ENCODE measurements around the gene TRIM15.

The TRIM15 gene

DNA sequence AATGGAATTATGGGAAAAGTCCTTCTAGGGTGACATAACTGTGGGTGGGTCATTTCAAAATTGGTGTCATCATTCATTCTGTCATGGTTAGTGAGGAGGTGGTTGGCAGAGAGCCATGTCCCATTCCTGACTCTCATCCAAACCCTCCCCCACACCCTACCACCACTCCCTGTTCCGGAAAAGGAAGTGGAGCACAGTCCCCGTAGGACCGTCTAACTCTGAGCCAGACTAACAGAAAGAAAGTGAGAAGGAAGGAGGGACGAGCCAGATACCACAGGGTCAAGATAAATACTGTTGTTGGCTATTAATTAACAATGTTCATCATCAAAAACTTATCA is 7.1 kb upstream of the TRIM15 start:
- no peak overlapping the region for H3K4me3 ChIP-seq (ENCODE audit: low read depth, low read length)
- DNase-seq (ENCODE audit: low read depth), result no peak
- in situ Hi-C loops (cut with HindIII; ENCODE audit: low sequenced_read_pairs), result no loop called here
- TF ChIP-seq, protein P1, sequence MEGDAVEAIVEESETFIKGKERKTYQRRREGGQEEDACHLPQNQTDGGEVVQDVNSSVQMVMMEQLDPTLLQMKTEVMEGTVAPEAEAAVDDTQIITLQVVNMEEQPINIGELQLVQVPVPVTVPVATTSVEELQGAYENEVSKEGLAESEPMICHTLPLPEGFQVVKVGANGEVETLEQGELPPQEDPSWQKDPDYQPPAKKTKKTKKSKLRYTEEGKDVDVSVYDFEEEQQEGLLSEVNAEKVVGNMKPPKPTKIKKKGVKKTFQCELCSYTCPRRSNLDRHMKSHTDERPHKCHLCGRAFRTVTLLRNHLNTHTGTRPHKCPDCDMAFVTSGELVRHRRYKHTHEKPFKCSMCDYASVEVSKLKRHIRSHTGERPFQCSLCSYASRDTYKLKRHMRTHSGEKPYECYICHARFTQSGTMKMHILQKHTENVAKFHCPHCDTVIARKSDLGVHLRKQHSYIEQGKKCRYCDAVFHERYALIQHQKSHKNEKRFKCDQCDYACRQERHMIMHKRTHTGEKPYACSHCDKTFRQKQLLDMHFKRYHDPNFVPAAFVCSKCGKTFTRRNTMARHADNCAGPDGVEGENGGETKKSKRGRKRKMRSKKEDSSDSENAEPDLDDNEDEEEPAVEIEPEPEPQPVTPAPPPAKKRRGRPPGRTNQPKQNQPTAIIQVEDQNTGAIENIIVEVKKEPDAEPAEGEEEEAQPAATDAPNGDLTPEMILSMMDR (IDR thresholded peaks at IDR 0.05; ENCODE audit: low read depth, low read length, missing control alignments), result no peak

DNA sequence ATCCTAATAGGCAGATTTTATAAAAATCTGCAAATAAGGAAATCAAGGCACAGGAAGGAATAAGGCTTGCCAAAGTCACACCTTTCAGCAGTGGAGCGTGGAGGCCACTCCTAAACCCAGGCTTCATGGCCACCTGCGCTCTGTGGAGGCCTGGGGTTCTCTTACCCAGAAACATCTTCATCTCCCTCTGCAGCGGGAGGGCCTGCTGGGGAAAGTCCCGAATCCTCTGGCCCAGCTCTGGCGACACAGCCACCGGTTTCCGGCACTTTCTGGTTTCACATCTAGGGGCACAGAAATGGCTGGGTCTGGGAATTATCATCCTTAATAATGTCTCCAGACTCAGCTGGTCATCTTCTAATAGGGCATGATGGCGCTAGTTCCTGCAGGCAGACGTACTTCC is 6.6 kb upstream of the TRIM15 start:
- TF ChIP-seq, protein P1 (IDR thresholded peaks at IDR 0.05; ENCODE audit: low read depth, low read length, missing control alignments), result no peak
- no peak overlapping the region for H3K4me3 ChIP-seq (ENCODE audit: low read depth, low read length)
- no peak for DNase-seq (ENCODE audit: low read depth)
- in situ Hi-C loops (cut with HindIII; ENCODE audit: low sequenced_read_pairs), result no loop called here

DNA sequence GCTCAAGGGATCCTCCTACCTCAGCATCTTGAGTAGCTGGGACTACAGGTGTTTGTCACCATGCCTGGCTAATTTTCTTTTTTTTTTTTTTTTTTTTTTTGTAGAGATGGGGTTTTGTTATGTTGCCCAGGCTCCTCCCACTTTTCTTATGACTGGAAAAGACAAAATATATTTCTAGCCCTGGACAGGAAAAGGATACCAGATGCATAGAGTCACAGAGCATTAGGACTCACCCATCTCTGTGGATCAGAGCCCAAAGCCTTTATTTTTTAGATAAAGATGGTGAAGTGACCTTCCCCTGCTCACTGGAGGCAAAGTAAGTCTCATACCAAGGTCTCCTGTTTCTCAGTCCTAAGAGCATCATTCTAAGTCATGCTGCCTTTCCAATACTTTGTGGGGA is 5.8 kb upstream of the TRIM15 start:
- in situ Hi-C loops (cut with HindIII; ENCODE audit: low sequenced_read_pairs), result no loop called here
- no peak overlapping the region for H3K4me3 ChIP-seq (ENCODE audit: low read depth, low read length)
- TF ChIP-seq, protein P1 (IDR thresholded peaks at IDR 0.05; ENCODE audit: low read depth, low read length, missing control alignments), result no peak
- no peak for DNase-seq (ENCODE audit: low read depth)

DNA sequence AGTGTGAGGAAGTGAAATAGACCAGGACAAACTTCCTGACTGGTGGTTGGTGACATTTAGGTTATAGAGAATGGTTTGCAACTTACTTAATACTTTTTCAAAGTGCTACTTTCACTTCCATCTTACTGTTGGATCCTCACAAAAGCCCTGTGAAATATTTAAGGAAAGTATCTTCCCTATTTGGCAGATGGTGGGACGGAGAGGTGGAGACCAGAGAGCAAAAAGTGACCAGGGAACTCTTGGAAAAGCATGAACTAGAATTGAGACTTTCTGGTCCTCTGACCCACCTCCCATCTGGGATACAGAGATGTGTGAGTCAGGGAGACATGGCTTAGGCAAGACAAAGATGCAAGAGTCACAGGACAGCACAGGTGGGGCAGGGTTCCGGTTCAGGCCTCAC is 5.3 kb upstream of the TRIM15 start:
- DNase-seq (ENCODE audit: low read depth), result no peak
- TF ChIP-seq, protein P1 (IDR thresholded peaks at IDR 0.05; ENCODE audit: low read depth, low read length, missing control alignments), result no peak
- in situ Hi-C loops (cut with HindIII; ENCODE audit: low sequenced_read_pairs), result no loop called here
- H3K4me3 ChIP-seq (ENCODE audit: low read depth, low read length), result no peak overlapping the region

DNA sequence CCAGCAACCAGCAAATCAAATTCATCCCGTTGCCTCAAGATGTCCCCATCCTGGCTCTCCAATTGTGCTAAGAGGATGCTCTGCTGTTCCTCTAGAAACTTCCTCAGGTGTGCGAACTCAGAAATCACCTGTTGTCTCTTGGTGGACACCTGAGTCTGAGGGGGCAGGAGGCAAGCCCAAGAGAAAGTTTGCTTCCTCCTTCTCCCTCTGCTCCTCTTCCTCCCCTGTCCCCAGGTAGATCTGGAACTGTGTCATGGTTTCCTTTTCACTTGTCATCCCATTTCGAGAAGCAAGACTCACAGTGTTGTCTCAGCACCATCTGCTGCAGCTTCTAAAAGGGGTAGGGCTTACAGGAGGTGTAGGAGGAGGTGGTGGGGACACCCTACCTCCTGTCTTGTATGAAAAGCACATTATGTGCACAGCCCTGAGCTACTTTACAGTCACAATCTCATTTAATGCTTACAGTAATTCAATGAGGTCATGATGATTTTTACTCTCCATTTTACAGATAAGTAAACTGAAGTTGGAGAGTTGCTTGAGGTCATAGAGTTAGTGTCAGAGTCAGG is 4.8 kb upstream of the TRIM15 start:
- H3K4me3 ChIP-seq (ENCODE audit: low read depth, low read length), result no peak overlapping the region
- no peak for DNase-seq (ENCODE audit: low read depth)
- TF ChIP-seq, protein P1 (IDR thresholded peaks at IDR 0.05; ENCODE audit: low read depth, low read length, missing control alignments), result no peak
- in situ Hi-C loops (cut with HindIII; ENCODE audit: low sequenced_read_pairs), result no loop called here

DNA sequence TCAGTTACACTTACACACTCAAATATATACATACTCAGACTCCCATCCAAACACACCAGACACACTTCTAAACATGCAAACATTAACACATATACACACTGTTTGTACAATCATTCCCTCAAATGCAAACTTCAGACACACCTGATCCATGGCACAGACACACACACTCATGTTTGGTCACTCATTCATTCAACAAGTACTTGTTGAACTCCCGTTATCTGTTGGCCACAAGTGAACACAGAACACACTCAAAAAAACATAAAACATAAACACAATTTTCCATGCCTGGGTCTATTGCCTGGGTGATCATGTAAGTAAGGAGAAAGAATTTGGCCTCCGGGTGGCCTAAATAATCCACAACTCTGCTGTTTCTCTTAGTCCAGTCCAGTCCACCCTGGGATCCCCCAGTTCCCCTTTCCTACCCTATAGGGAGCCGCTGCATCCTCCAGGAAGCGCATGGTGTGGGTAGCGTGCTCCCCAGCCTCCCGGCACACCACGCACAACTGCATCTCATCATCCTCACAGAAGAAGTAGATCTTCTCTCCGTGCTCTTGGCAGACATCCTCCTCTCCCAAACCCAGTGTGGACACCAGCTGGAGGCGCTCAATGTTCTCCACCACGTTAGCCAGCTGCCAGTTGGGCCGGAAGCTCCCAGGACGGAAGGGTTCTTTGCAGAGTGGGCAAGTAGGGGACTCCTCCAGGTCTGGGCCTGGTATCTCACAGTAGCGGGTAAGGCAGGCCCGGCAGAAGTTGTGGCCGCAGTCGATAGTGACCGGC is 3.1 kb upstream of the TRIM15 start:
- no peak overlapping the region for H3K4me3 ChIP-seq (ENCODE audit: low read depth, low read length)
- in situ Hi-C loops (cut with HindIII; ENCODE audit: low sequenced_read_pairs), result no loop called here
- TF ChIP-seq, protein P1 (IDR thresholded peaks at IDR 0.05; ENCODE audit: low read depth, low read length, missing control alignments), result no peak
- DNase-seq (ENCODE audit: low read depth), result no peak

Measured in astrocyte of the cerebellum (primary cell).